Pericardium fibroblast (primary cell): ENCODE measurements around the gene TRAPPC12. TPM values are rescaled to one million over a fixed set of nuclear protein-coding genes. Genes with fewer than 3 reads are reported as not detected.

Source experiments
- total RNA-seq: library from RNA; depleted of rRNA; stranded (reverse); fragments of >200 nt; gene quantifications from 2 replicates; pipeline ENCODE4 v1.2.3, GENCODE V29; 2015

TRAPPC12 gene
- 78.3 and 78.4 TPM in 2 replicates for total RNA-seq

GRCh38 chr2:3379647-3380534 is at the start of gene TRAPPC12:
TSS of gene TRAPPC12 (plus strand) at chr2:3379694. CDS start at chr2:3387624, 7,930 bp downstream.

DNA sequence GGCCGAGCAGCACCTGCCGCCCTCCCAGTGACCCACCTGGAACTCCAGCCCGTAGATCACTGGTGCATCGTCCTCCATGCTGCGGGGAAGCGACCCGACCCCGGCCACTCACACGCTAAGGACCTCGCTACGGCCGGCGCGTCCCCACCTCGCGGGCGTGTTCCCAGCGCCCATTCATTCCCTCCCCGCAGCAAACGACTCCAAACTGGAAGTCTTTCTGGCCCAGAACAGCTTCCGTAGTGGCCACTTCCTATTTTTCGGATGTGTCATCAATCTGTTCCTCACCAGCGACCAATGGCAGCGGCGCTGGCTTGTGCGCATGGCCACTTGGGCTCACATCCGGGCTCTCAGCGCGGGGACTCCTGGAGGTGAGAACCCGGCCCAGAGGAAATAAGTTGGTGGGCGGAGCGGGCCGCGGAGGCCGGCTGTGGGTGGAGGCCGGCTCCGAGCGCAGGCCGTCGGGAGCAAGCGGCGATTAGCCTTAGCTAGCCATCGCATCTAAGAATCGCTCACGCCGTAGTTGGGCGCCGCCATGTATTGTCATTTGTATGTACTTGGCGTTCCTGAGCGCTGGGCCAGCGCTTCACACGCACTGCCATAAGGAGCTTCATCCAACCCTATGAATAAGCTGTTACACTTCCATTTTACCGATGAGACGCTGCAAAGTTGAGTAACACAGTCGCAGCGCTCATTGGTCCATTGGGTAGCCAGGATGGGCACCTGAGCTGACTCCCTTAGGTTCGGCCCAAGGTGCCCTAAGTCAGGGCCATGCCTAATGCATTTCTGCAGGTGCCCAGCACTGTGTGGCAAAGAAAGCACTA is 1.7 kb upstream of the TRAPPC12 start, which contains the start of gene EIPR1:
Gene EIPR1, minus strand, starts transcription at position 207 of the 821 bp plus-strand sequence. Its CDS starts 129 bp downstream, at position 78.

GRCh38 chr2:3519255-3520205 is 140.0 kb downstream of the TRAPPC12 start, which contains the start of gene ADI1:
TSS of gene ADI1 (minus strand) at chr2:3519531. CDS start at chr2:3519487, 44 bp downstream.

Other genes starting within 250 kb of the TRAPPC12 start
- 27.4 and 53.5 TPM in 2 replicates for gene EIPR1, start 1.9 kb upstream of the TRAPPC12 start, total RNA-seq
- 79.2 and 93.4 TPM in 2 replicates for gene ADI1, start 139.8 kb downstream of the TRAPPC12 start, total RNA-seq
- 14.6 and 21.1 TPM in 2 replicates for gene RNASEH1, start 178.6 kb downstream of the TRAPPC12 start, total RNA-seq
- gene RPS7, start 195.6 kb downstream of the TRAPPC12 start, total RNA-seq: 3,319 and 5,591 TPM in 2 replicates
- 1.4 and 8.9 TPM in 2 replicates for gene COLEC11, start 215.4 kb downstream of the TRAPPC12 start, total RNA-seq